Naive thymus-derived CD4-positive, alpha-beta T cell (primary cell): ENCODE results near the gene EOGT. TPM values are rescaled to one million over a fixed set of nuclear protein-coding genes. Genes with fewer than 3 reads are reported as not detected.
A peak's percentile ranks its signal among the peaks of the same experiment; 100 is the strongest.

ENCODE experiments used
- ATAC-seq: fragments of 150-1000 bp; cut with Tn5 transposase; 2 replicates; pipeline ENCODE4 v1.10.0; 2021; ENCODE audit warnings: mild to moderate bottlenecking, moderate library complexity
- CTCF ChIA-PET: fragments of 350-600 bp; sonication (Branson Sonifier 250); formaldehyde crosslinking; loops from one replicate; lab custom pipeline; 2021; ENCODE audit warnings: antibody characterized with exemption; lab: Charles Lee
- POLR2A ChIA-PET: fragments of 350-600 bp; sonication (Branson Sonifier 250); formaldehyde crosslinking; loops from one replicate; lab custom pipeline; 2021; ENCODE audit warnings: antibody characterized with exemption, inconsistent platforms; lab: Charles Lee
- DNase-seq, 9 donors: peaks; one replicate each; pipeline versions ENCODE4 v3.0.0 to v3.0.0-alpha.2; 2020 to 2022; ENCODE audit warnings: mixed read lengths in 1 of 9
- H3K27ac ChIP-seq: one replicate; pipeline ENCODE4 v1.7.0; 2013; ENCODE audit warnings: mild to moderate bottlenecking, low read depth, low read length, moderate library complexity
- H3K27me3 ChIP-seq, 2 donors: one replicate each; pipeline ENCODE4 v1.7.0; 2013; ENCODE audit warnings: low read length in 2 of 2, mild to moderate bottlenecking in 2 of 2, moderate library complexity in 2 of 2; ENCODE audit not compliant: control insufficient read depth in 2 of 2, insufficient read depth in 2 of 2
- H3K36me3 ChIP-seq, 3 experiments: 1 replicate in 2 of 3; 2 replicates in 1 of 3; pipeline ENCODE4 v1.7.0; 2013; ENCODE audit warnings: low read length in 3 of 3, mild to moderate bottlenecking in 3 of 3, moderate library complexity in 1 of 3; ENCODE audit not compliant: insufficient read depth in 3 of 3, control insufficient read depth in 2 of 3
- H3K4me1 ChIP-seq, 2 donors: one replicate each; pipeline ENCODE4 v1.7.0; 2013; ENCODE audit warnings: low read length in 2 of 2, mild to moderate bottlenecking in 2 of 2, moderate library complexity in 1 of 2; ENCODE audit not compliant: control insufficient read depth in 2 of 2, insufficient read depth in 2 of 2
- H3K4me3 ChIP-seq: 2 replicates; pipeline ENCODE4 v1.7.0; 2013; ENCODE audit warnings: mild to moderate bottlenecking, low read length
- H3K9me3 ChIP-seq, 3 experiments: 1 replicate in 2 of 3; 2 replicates in 1 of 3; pipeline ENCODE4 v1.7.0; 2013; ENCODE audit warnings: low read length in 3 of 3; ENCODE audit not compliant: control insufficient read depth in 2 of 3
- H3K27ac Mint-ChIP-seq, 9 donors: one replicate each; pipeline ENCODE4 v1.8.0; 2020 to 2022; ENCODE audit warnings: mixed read lengths in 9 of 9, mild to moderate bottlenecking in 8 of 9, moderate library complexity in 5 of 9, inconsistent platforms in 2 of 9
- H3K27me3 Mint-ChIP-seq, 5 donors: one replicate each; pipeline ENCODE4 v1.8.0; 2021 to 2022; ENCODE audit warnings: mixed read lengths in 5 of 5, mild to moderate bottlenecking in 1 of 5
- H3K36me3 Mint-ChIP-seq, 5 donors: one replicate each; pipeline ENCODE4 v1.8.0; 2020 to 2022; ENCODE audit warnings: mixed read lengths in 5 of 5, mild to moderate bottlenecking in 3 of 5, inconsistent platforms in 1 of 5
- H3K4me1 Mint-ChIP-seq, 7 donors: one replicate each; pipeline ENCODE4 v1.8.0; 2020 to 2022; ENCODE audit warnings: mixed read lengths in 7 of 7, mild to moderate bottlenecking in 3 of 7, inconsistent platforms in 1 of 7
- H3K4me3 Mint-ChIP-seq, 10 donors: one replicate each; pipeline ENCODE4 v1.8.0; 2020 to 2022; ENCODE audit warnings: mild to moderate bottlenecking in 10 of 10, mixed read lengths in 10 of 10, moderate library complexity in 6 of 10, inconsistent platforms in 2 of 10
- H3K9me3 Mint-ChIP-seq, 11 donors: one replicate each; pipeline ENCODE4 v1.8.0; 2020 to 2022; ENCODE audit warnings: mixed read lengths in 11 of 11, mild to moderate bottlenecking in 4 of 11, inconsistent platforms in 1 of 11, moderate library complexity in 1 of 11
- intact Hi-C, 2 donors: fragments of 100-400 bp; cut with micrococcal nuclease; formaldehyde crosslinking; loops; one replicate each; pipeline ENCODE4 v1.15.1; 2023
- polyA plus RNA-seq, 2 donors: library from polyadenylated mRNA; unstranded; fragments of 300-500 nt; fragmentation: Illumina TruSeq; gene quantifications; one replicate each; pipeline ENCODE4 v1.2.3, GENCODE V29; 2021
- total RNA-seq, 6 experiments: library from RNA in 5 of 6; stranded (reverse) in 5 of 6; gene quantifications; 1 replicate in 5 of 6; 2 replicates in 1 of 6; pipeline ENCODE4 v1.2.3 and lab custom pipeline; 2021 to 2026

Gene EOGT
- total and polyA plus RNA-seq, 7 experiments from 2014 or later = 6.8 to 19.1 (median 10.5) TPM

- Mint-ChIP-seq H3K4me1 (peaks cover 10 to 49% (median 26%) of the 10 kb centered on the region in 7 donors), H3K4me3 (peak overlapping the region; percentile 84 to 95 (median 93)), H3K9me3 (peaks cover 0 to 1% (median 0%) of the 10 kb centered on the region in 11 donors), H3K36me3 (peaks cover 0 to 13% (median 4%) of the 10 kb centered on the region in 5 donors), H3K27ac (peak overlapping the region in 8 of 9 donors; percentile 75 to 94 (median 84)), H3K27me3 (no peaks in the 10 kb centered on the region)
- Histone ChIP-seq H3K27ac (peak overlapping the region; percentile 78), H3K4me1 (peaks cover 0 to 12% of the 10 kb centered on the region in 2 donors), H3K27me3 (no peaks in the 10 kb centered on the region), H3K9me3 (no peaks in the 10 kb centered on the region), H3K36me3 (no peaks in the 10 kb centered on the region), H3K4me3 (peak overlapping the region; percentile 68)
- POLR2A ChIA-PET = interaction anchor here (0.8 to 1.9 kb wide), 6 partner anchors 32 to 79 kb away, joined by 3 to 5 read pairs (median 4); partner anchors contain the start of gene ARL6IP5
- CTCF ChIA-PET = interaction anchor here (0.6 to 1.2 kb wide), 2 partner anchors 16 to 294 kb away, joined by 3 to 4 read pairs; no protein-coding TSS in a partner anchor
- intact Hi-C loops = loop anchor here (1.0 to 10.0 kb wide), 6 partner anchors 39 to 412 kb away; partner anchors contain the start of genes TMF1 (in 2 of the 2) and ARL6IP5 (in 1 of the 2)
- DNase-seq = peak in 3 of 9 donors; percentile 9 to 11 (median 9)
- ATAC-seq = no peak
These were observed 658 bp downstream of the EOGT start for GRCh38 chr3:69012800-69013252.

- peaks cover 10 to 49% (median 26%) of the 10 kb centered on the region in 7 donors for H3K4me1 Mint-ChIP-seq
- Histone ChIP-seq H3K27ac (peak overlapping the region; percentile 78), H3K4me3 (peak overlapping the region; percentile 68), H3K27me3 (no peaks in the 10 kb centered on the region), H3K9me3 (no peaks in the 10 kb centered on the region), H3K36me3 (no peaks in the 10 kb centered on the region), H3K4me1 (peaks cover 0 to 12% of the 10 kb centered on the region in 2 donors)
- ATAC-seq (no peak), DNase-seq (no peak)
- no peaks in the 10 kb centered on the region for H3K27me3 Mint-ChIP-seq
- ChIA-PET POLR2A (interaction anchor here (0.8 to 1.9 kb wide), 2 partner anchors 33 to 80 kb away, joined by 3 to 5 read pairs; no protein-coding TSS in a partner anchor), CTCF (interaction anchor here (0.6 kb wide), 2 partner anchors 15 to 295 kb away, joined by 3 read pairs; no protein-coding TSS in a partner anchor)
- intact Hi-C loops = loop anchor here (2.0 to 10.0 kb wide), 2 partner anchors 313 to 413 kb away; no protein-coding TSS in a partner anchor
- peaks cover 0 to 9% (median 0%) of the 10 kb centered on the region in 5 donors for H3K36me3 Mint-ChIP-seq
- peak overlapping the region; percentile 33 to 94 (median 82) for H3K27ac Mint-ChIP-seq
- H3K9me3 Mint-ChIP-seq = peaks cover 0 to 1% (median 0%) of the 10 kb centered on the region in 11 donors
- peak overlapping the region; percentile 84 to 95 (median 93) for H3K4me3 Mint-ChIP-seq
These were observed 1.2 kb downstream of the EOGT start for GRCh38 chr3:69012100-69012799.

- CTCF ChIA-PET = no interaction called here
- ATAC-seq (no peak), DNase-seq (no peak)
- no peak overlapping the region for H3K27ac ChIP-seq
- H3K27me3 ChIP-seq = no peaks in the 10 kb centered on the region
- H3K9me3 ChIP-seq = no peaks in the 10 kb centered on the region
- H3K4me1 ChIP-seq = peaks cover 0 to 12% of the 10 kb centered on the region in 2 donors
- POLR2A ChIA-PET = interaction anchor here (0.8 to 1.3 kb wide), 2 partner anchors 12 to 73 kb away, joined by 3 read pairs; partner anchors contain the start of gene ARL6IP5
- peak overlapping the region in 5 of 9 donors; percentile 42 to 90 (median 72) for H3K27ac Mint-ChIP-seq
- intact Hi-C loops = loop anchor here in 1 of 2 donors (10.0 kb wide), 1 partner anchor 314 kb away; no protein-coding TSS in a partner anchor
- H3K4me3 ChIP-seq = no peak overlapping the region
- H3K9me3 Mint-ChIP-seq = peaks cover 0 to 1% (median 0%) of the 10 kb centered on the region in 11 donors
- H3K4me3 Mint-ChIP-seq = peak overlapping the region in 5 of 10 donors; percentile 17 to 95 (median 59)
- H3K36me3 Mint-ChIP-seq = peaks cover 0 to 10% (median 4%) of the 10 kb centered on the region in 5 donors
- peaks cover 10 to 45% (median 23%) of the 10 kb centered on the region in 7 donors for H3K4me1 Mint-ChIP-seq
- peaks cover 0 to 6% (median 2%) of the 10 kb centered on the region in 3 experiments for H3K36me3 ChIP-seq
- no peaks in the 10 kb centered on the region for H3K27me3 Mint-ChIP-seq
These were observed 2.3 kb downstream of the EOGT start for GRCh38 chr3:69011096-69011730.

GRCh38 chr3:69009559-69010410 lies 3.7 kb downstream of the EOGT start:
- Mint-ChIP-seq H3K36me3 (peaks cover 0 to 23% (median 3%) of the 10 kb centered on the region in 5 donors), H3K27me3 (no peaks in the 10 kb centered on the region), H3K4me3 (no peak overlapping the region), H3K9me3 (peaks cover 0 to 1% (median 0%) of the 10 kb centered on the region in 11 donors), H3K4me1 (peaks cover 10 to 41% (median 18%) of the 10 kb centered on the region in 7 donors), H3K27ac (peak overlapping the region in 5 of 9 donors; percentile 42 to 90 (median 55))
- peaks cover 0 to 11% (median 4%) of the 10 kb centered on the region in 3 experiments for H3K36me3 ChIP-seq
- intact Hi-C loops = loop anchor here in 1 of 2 donors (10.0 kb wide), 1 partner anchor 315 kb away; no protein-coding TSS in a partner anchor
- H3K4me3 ChIP-seq = no peak overlapping the region
- H3K27ac ChIP-seq = no peak overlapping the region
- H3K27me3 ChIP-seq = no peaks in the 10 kb centered on the region
- no peak for DNase-seq
- no peak for ATAC-seq
- CTCF ChIA-PET = no interaction called here
- H3K9me3 ChIP-seq = no peaks in the 10 kb centered on the region
- H3K4me1 ChIP-seq = peaks cover 0 to 12% of the 10 kb centered on the region in 2 donors
- POLR2A ChIA-PET = interaction anchor here (1.3 kb wide), 1 partner anchor 10 kb away, joined by 3 read pairs; no protein-coding TSS in a partner anchor

DNA sequence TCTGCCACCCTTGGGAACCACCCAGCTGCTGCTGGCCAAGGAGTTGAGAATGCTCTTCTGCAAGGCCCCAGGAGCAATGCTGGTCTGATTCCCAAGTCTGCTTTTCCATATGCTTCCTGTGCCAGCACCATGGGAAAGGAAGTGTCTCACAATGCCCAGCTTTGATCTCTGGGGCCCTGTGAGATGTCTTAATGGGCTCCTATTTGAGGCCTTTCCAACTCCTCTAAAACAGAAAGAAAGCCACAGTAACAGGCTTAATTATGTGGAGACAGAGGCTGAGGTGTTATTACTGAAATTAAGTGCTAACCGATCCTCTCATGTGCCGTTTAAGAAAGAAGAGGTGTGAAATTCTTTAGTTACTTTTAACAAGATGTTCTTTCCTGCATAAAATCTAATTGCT lies 4.5 kb downstream of the EOGT start:
- Histone ChIP-seq H3K4me3 (no peak overlapping the region), H3K36me3 (peaks cover 0 to 15% (median 4%) of the 10 kb centered on the region in 3 experiments), H3K9me3 (no peaks in the 10 kb centered on the region), H3K27ac (no peak overlapping the region), H3K4me1 (peaks cover 0 to 6% of the 10 kb centered on the region in 2 donors), H3K27me3 (no peaks in the 10 kb centered on the region)
- DNase-seq (no peak), ATAC-seq (no peak)
- peaks cover 0 to 1% (median 0%) of the 10 kb centered on the region in 11 donors for H3K9me3 Mint-ChIP-seq
- ChIA-PET POLR2A (no interaction called here), CTCF (interaction anchor here (0.7 kb wide), 1 partner anchor 29 kb away, joined by 3 read pairs; no protein-coding TSS in a partner anchor)
- H3K27me3 Mint-ChIP-seq = no peaks in the 10 kb centered on the region
- peak overlapping the region in 1 of 9 donors; percentile 51 for H3K27ac Mint-ChIP-seq
- H3K4me3 Mint-ChIP-seq = no peak overlapping the region
- peaks cover 5 to 36% (median 13%) of the 10 kb centered on the region in 7 donors for H3K4me1 Mint-ChIP-seq
- peaks cover 0 to 30% (median 3%) of the 10 kb centered on the region in 5 donors for H3K36me3 Mint-ChIP-seq
- intact Hi-C loops = no loop called here
